HG02870 (cell line): Measurements from ENCODE around the gene FRMD4A.
"Not testable (repeated sequence)": the region's sequence is repeated elsewhere in the genome, so short reads cannot be mapped to it uniquely, and the experiment has no call there.

Experiments
- ATAC-seq: cut with Tn5 transposase; IDR thresholded peaks from one replicate; pipeline ENCODE4 v1.9.1; 2021; ENCODE audit warnings: mild to moderate bottlenecking, moderate library complexity; ENCODE audit not compliant: unreplicated experiment

Gene FRMD4A

DNA sequence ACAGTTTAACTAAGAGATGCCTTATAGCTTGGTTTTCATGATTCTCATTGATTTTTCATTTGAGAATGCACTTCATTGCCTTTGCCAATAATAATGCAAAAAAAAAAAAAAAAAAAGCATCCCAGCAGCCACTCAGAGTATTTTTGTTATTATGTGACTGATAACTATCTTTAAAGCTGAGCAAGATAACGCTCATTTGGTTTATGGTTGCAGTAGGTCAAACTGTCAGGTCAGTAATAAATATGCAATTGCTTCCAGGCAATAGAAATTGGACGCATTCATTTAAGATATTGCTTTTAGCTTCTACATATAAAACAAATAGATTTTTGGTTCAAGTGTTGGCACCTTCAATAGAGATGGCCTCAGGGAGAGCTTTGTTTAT is 528.8 kb downstream of the FRMD4A start:
- no peak for ATAC-seq

DNA sequence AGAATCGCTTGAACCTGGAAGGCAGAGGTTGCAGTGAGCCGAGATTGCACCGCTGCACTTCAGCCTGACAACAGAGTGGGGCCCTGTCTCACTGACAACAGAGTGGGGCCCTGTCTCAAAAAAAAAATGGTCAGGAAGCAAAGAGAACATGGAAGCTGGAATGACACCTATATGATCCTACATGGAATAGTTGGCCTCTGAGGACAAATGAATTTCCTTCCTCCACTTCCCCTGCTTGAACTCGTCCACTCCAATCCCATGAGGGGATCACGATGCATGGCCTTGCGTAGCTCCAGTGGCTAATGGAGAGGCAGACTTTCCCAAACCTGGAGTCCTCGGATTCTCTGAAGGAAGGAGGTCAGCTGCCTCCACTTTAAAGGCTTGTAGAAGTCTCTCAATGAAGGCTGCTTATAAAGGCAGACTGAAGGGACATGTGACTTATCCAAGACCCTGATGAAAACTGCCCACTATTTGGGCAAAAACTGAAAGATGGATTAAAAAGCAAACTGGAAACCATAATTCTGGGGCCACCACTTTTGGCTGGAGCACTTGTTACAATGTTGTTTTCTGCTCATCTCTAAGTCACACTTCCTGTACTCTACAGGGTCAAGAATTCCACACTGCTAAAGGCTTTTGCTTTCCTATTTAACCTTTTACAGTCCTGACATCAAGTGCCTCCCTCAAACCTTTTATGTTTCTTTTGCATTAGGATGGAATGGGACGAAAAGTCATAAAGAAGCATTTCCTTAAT is 529.4 kb downstream of the FRMD4A start:
- no peak for ATAC-seq

DNA sequence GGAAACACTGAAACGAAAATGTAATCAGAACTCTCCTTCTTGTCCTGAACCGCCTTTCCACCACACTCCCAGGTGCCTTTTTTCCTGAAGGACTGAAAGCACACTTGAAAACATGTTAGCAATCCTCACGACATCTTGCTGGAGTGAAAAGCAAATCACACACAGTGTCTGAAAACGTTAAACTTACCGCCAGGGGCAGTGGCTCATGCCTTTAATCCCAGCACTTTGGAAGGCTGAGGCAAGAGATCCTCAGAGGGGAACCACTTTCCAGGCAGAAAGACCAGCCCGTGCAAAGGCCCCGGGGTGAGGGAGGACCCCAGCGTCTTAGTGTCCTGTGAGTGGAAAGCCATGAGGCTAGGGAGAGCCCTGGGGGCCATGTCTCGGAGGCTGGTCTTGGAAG is 533.6 kb downstream of the FRMD4A start:
- no peak for ATAC-seq

DNA sequence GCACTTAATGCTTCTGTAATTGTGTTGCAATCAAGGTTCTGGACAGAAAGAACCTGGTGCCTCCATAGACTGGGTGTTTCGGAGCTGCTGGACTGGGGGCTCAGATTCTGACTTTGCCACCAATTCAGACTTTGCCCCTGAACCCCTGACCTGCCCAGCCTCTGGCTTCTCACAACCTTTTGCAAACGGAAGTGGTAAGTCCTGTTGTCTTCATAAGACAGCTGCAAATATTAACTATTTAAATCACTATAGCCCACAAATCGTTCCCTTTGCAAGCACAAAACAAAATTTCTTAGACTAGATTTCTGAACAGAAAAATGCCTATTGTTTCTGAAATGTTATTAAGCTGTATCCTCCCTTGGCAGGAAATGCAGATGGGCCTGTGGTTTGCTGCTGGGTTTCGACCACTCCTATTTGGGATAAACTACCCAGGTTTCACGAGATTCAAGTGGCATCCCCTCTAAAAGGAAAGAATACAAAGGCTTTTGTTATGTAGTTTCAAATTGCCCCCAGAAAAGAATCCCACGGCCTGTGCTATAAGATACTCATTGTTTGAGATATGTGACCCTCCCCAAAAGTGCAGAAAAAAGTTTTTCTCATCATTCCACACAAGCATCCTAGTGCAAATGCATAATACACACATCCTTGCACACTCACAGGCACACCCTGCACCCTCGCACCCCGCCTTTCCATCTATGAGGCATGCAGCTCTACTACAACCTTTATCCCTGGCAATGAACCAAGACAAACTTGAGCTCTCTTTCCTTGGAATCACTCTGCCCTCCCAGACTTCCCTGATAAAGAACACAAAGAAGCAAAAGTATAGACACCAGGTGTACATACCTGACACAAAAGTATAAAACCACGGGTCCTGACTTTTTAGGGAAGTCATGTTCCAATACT is 534.8 kb downstream of the FRMD4A start:
- no peak for ATAC-seq

DNA sequence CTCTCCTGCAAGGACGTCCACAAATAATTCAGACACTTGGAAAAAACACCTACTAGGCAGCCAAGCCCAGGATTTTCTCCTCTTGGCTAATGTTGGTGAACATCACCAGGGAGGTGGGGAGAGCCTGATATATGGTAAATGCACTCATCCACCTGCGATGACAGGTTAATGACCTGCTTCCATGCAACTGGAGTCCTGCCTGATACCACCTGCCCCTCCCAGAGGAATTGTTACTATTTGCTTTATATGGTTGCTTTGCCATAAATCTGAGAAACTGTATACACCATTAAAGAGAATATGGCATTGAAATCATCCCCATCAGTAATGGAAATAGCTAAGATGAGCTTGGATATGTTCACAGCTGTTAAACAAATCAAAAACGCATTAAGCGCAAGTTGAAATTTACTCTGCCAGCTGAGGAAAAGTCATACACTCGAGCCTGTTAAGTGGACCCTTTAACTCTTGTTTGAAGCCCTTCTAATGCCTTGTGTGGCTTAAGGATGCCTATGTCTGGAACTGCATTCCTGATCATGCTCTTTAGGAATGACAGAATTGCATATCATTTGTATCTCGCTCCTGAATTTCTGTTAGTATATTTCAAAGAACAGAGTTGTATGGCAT is 535.6 kb downstream of the FRMD4A start:
- no peak for ATAC-seq

DNA sequence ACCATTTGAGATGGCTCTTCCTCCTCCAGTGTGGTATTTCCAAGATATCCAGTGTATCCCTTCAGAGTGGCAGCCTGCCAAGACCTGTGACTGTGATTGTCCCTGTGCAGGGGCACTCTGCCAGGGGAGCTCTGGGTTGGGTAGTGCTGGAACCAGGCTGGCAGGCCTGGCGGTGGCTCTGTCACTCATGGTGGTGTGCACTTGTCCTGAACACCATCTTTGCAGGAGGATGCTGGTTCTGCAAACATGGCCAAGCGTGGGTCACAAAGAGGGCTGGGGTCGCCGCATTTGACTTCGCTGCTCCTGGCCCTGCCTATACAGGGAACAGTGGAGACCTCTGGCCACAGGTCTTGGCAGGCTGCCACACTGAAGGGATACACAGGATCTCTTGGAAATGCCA is 538.7 kb downstream of the FRMD4A start:
- no peak for ATAC-seq

DNA sequence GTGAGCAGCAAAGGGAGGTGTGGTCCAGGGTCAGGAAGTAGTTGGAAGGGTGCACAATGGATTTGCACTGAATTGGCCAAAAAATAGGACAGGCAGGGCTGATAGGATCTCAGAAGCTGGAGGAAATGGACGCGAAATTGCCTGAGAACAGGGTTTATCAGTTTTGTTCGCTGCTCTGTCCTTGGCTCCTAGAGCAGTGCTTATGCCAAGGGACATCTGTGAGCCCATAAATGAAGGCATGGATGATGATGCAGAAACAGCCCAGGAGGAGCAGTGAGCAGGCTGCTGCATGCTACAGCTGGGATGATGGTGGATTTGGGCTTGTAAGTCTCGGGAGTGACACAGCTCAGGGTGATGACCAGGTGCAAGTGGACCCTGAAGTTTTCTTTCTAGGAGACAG is 539.2 kb downstream of the FRMD4A start:
- no peak for ATAC-seq

DNA sequence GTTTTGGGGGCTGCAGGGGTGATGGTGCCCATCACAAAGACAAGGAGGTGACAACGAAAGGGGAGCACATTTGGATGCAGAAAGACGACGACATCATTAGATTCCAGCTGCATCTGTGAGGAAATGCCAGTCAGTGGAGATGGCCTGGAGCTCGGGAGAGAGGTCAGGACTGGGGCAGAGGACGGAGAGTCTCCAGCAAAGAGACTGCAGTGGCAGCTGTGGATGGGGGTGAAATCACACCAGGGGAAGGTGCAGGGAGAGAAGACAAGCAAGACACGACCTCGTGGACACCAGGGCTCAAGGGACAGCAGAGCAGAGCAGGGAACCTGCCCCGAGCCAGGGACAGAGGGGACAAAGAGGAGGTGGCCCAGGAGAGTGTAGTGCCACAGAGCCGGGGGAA is 540.5 kb downstream of the FRMD4A start:
- ATAC-seq, result no peak

DNA sequence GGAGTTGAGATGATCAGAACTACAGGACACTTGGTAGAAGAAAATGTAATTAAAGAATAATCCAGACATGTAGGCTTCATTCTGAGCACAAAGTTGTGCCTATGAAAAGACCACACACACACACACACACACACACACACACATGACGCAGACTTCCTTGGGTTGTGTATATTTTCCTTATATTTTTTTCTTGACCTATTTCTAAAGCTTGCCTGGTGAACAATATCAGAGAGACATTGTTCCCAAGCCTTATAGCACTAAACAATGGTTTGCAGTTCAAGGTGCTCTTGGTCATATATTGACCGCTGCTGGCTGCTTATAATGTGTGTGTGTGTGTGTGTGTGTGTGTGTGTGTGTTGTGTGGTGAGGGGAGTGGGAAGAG is 541.3 kb downstream of the FRMD4A start:
- ATAC-seq, result no peak

DNA sequence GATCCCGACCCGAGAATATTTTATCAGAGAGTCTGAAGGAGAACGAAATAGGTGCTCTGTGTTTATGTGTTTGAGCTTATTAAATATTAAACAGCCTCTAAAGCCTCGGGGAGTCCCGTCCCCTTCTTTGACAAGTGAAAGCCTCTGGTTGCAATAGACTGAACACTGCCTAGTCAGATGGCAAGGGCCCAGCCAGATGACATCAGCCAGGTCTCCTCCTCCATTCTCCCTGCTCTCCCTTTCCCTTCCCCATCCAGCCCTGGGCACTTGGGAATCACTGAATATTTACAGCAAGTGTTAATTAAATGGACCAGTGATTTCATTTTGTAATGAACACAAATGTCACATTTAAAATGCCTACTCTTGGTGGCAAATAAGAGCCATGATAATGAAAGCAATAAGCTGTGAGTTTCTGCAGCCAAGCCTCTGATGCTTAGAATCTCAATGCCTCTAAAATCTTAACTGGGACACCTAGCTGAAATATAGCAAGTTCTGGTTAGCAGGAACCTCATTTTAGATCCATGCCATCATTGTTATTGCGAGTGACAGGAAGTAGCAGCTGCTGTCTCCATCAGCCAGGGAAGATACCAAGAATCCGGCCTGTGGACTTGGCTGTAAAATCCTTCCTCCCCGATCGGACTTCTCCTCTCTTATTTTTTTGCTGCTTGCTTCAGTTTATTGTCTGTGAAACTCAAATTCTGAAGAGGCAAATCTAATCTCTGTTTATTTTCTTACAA is 541.8 kb downstream of the FRMD4A start:
- ATAC-seq, result no peak

DNA sequence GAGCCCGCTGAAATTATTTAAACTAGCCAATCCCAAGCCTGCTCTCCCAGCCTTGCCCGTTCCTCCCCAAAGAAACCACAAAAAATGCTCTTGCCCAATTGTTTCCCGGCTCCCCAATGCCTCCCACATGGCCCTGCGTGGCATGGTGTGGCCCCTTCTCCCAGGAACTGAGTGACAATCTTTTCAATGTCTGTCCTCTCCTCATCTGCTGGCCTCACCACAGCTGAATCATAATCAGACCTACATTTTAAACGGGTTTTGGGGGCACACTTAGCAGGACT is 542.5 kb downstream of the FRMD4A start:
- ATAC-seq, result no peak

DNA sequence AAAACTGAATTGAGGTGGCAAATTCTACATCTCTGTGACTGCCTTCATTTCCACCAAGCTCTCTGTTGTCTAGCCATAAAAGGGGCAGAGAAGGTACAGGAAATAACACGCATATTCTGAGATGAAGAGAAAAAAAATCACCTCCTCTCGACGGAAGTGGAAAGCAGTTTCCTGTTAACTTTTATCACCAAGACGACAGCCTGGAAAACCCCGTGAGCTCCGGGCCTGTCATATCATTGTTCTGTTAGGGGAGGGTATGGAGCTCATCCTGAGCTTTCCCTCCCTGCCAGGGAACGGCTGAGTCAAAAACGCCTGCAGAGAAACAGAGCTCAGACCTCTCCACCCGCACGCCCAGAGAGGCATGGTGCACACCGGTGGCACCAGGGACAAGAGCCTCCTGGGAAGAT is 543.7 kb downstream of the FRMD4A start:
- ATAC-seq, result peak; percentile 73

DNA sequence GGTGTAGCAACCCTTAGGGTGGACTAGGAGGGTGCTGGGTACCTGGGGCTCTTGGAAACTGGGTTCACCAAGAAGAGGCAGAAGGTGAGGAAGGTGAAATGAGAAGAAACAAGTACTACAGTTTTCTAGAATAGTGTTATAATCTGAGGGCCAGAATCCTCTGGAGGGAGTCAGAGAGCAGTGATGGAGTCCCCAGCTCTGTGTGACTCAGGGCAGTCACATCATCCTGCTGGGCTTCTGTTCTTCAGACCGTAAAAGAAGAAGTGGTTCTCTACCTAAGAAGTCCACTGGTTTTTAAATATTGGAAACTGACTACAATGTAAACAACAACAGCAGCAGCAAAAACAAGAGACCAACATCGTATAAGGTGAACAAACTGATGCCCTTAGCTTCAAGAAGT is 546.7 kb downstream of the FRMD4A start:
- ATAC-seq, result no peak

DNA sequence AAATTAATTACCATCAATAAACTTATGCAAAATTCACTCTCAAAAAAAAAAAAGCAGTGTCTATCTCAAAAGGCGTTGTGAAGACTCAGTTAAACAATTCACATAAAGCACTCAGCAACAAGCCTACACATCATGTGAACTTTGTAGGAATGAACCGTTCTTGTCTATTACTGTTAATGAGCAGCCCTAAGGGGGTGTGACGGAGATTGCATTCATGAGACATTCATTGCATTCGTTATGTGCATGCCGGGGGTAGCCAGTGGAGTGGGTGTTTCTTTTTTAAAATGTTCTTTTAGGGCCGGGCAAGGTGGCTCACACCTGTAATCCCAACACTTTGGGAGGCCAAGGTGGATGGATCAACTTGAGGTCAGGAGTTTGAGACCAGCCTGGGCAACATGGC is 551.0 kb downstream of the FRMD4A start:
- ATAC-seq, result no peak

DNA sequence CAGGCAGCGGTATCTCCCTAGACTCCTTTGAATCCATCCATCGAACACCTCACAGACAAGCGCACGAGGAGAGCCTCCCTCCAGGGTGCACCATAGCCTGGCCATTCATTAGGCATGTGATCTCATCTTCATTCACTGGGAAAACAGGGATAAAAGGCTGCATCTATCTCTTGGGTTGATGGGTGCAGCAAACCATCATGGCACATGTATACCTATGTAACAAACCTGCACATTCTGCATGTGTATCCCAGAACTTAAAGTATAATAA is 552.1 kb downstream of the FRMD4A start:
- not testable (repeated sequence) for ATAC-seq

DNA sequence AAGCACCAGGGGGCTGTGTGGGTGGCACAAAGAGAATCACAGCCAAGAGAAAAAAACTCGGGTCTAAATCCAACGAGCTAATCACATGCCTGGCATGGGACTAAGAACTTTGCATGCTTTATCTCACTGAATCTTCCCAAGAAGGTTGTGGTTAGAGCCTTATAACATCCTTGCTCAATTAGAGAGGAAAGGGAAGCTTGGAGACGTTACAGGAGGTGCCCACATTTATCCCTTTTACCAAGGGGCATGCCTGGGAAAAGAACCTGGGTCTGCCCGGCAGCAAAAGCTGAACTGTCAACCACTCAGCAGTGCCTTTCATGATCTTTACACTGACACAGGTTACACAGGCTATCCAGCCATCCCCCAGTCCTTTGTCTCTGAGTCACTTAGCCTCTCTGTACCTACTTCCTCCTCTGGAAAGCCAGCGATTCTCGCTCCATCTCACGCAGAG is 553.8 kb downstream of the FRMD4A start:
- peak; percentile 60 for ATAC-seq

DNA sequence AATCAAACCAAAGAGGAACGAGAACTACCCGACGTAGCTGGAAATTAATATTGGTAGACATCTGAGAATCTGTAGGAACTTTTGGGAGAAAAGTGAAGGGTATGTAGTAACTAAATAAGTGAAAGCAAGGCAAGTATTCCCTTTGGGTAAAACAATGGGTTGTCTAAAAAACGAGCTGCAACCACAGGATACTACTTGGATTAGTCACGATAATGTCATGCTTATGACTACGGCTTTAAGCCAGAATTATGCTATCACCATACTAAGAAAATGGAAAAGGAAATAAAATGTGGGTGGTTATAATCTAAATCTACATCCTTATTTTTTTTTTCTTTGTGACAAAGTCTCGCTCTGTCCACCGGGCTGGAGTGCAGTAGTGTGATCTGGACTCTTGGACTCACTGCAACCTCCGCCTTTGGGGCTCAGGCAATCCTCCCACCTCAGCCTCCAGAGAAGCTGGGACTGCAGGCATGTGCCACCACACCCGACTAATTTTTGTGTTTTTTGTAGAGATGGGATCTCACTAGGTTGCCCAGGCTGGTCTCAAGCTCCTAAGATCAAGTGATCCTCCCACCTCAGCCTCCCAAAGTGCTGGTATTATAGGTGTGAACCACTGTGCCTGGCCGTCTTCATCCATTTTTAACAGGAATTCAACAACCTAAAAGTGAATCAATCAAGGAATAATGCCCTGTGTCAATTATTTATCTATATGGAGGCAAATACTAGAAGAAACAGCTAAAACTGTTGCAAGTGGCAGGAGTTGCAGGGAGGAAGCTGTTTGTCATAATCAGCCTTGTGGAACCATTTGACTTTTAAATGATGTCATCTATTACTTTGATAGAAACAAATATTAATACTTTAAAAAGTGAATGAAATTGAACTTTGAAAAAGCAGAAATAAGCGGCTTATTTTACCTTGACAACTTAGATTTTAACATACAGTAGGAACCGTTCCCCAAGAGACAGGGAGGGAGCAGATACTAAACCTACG is 554.6 kb downstream of the FRMD4A start:
- ATAC-seq, result no peak

DNA sequence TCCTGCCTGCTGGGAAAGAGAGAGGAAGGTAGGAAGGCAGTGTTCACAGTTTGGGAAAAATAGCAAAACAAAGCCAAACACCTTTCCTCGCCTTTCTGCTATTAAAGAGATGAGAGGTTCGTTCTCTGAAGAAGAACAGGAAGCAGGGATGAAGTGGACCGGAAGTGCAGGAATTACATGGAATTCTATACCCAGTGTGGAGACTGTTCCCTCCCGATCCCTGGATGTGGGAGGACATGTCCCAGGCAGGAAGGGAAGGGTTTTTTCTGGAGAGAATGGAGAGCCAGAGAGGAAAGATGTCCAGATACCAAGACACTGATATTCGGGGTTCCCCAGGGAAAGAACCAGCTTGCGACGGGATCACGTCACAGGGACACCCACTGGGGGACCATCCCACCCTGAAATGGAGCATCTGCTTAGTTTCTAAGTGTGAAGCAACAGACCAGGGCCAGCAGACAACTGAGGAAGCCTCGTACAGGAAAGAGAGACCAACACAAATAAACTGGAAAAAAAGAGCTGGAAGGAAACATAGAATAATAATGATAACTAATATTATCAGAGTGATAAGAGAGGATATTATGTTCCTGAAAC is 556.3 kb downstream of the FRMD4A start:
- no peak for ATAC-seq

DNA sequence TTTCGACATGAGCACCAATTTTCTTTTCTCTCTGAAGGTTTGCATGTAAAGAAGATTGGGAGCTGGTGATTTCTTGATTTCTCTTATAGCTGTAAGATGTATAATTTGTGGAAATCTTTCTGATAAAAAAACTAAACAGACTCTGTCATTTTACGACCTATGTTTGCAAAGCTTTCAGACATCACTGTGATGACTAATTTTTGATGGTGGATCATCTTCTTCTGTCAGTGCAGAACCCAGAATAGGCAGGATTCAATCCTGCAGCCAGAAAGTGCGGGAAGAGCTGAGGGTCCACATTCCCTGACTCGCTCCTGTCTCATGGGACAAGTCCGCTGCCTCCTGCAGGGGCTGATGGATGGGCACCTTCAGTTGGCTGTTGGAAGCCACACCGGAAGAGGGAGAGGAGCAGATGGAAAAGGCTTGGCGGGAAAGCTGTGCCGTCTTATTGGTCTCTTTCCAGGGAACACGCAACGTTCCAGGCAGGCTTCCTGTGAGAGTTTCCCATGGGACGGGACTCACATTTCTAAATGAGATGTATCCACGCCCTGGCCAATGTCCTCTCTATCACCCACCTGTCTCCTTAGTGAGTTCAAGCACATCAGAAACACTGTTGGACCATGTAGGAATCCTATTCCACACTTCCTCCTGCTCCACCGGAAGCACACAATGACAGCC is 557.1 kb downstream of the FRMD4A start:
- ATAC-seq, result no peak
